Activated CD4-positive, alpha-beta T cell treated with anti-CD3 and anti-CD28 coated beads, Interleukin-2, amount 10 ng/mL, durations not matched to agents 24 days and 14 days (primary cell): Measurements from ENCODE around the gene LMF1. TPM values are rescaled to one million over a fixed set of nuclear protein-coding genes. Genes with fewer than 3 reads are reported as not detected.

ENCODE experiments used
- DNase-seq: peaks from one replicate; pipeline ENCODE4 v3.0.0; 2022
- H3K27ac Mint-ChIP-seq: one replicate; pipeline ENCODE4 v1.8.0; 2022; ENCODE audit warnings: mild to moderate bottlenecking, mixed read lengths
- H3K27me3 Mint-ChIP-seq: one replicate; pipeline ENCODE4 v1.8.0; 2022; ENCODE audit warnings: mixed read lengths
- H3K36me3 Mint-ChIP-seq: one replicate; pipeline ENCODE4 v1.8.0; 2022; ENCODE audit warnings: low read depth, mild to moderate bottlenecking, mixed read lengths
- H3K4me1 Mint-ChIP-seq: one replicate; pipeline ENCODE4 v1.8.0; 2021; ENCODE audit warnings: mixed read lengths
- H3K4me3 Mint-ChIP-seq: one replicate; pipeline ENCODE4 v1.8.0; 2022; ENCODE audit warnings: mild to moderate bottlenecking, moderate library complexity, mixed read lengths
- H3K9me3 Mint-ChIP-seq: one replicate; pipeline ENCODE4 v1.8.0; 2021; ENCODE audit warnings: mixed read lengths
- intact Hi-C: fragments of 100-400 bp; cut with micrococcal nuclease; formaldehyde crosslinking; loops from one replicate; pipeline ENCODE4 v1.15.1; 2023
- total RNA-seq: library from RNA; stranded (reverse); gene quantifications from 2 replicates; pipeline ENCODE4 v1.2.3, GENCODE V29; 2022

Gene LMF1
- total RNA-seq, 1 donor from 2014 or later = 11.9 TPM

GRCh38 chr16:899683-900060, 71.1 kb downstream of the LMF1 start:
- no peak for DNase-seq
- intact Hi-C loops = no loop called here
- Mint-ChIP-seq H3K4me1 (no peaks in the 10 kb centered on the region), H3K9me3 (no peaks in the 10 kb centered on the region), H3K27ac (no peak overlapping the region), H3K4me3 (no peak overlapping the region), H3K27me3 (no peaks in the 10 kb centered on the region), H3K36me3 (no peaks in the 10 kb centered on the region)

GRCh38 chr16:898761-899682, 71.8 kb downstream of the LMF1 start:
- Mint-ChIP-seq H3K4me3 (no peak overlapping the region), H3K9me3 (no peaks in the 10 kb centered on the region), H3K36me3 (no peaks in the 10 kb centered on the region), H3K4me1 (no peaks in the 10 kb centered on the region), H3K27ac (no peak overlapping the region), H3K27me3 (no peaks in the 10 kb centered on the region)
- intact Hi-C loops = no loop called here
- no peak for DNase-seq

DNA sequence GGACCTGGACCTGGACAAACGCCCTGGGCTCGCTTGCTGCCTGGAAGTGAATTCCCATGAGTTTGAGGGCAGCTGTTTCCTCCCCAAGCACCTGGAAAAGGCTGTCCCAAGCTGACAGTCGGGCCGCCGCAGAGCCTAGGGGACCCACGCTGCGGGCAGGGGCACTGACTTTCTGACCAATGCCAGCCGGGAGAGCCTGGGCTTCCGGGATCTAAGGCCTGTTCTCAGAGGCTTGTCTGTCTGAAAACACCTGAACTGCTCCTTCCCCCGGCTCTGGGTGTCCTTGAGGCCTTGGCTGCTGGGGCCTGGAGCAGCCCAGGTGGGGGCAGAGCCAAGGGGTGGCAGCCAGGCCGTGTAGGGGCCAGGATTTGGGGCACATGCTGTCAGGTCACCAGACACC, 72.6 kb downstream of the LMF1 start:
- DNase-seq = no peak
- intact Hi-C loops = no loop called here
- Mint-ChIP-seq H3K4me3 (no peak overlapping the region), H3K9me3 (no peaks in the 10 kb centered on the region), H3K27me3 (no peaks in the 10 kb centered on the region), H3K27ac (no peak overlapping the region), H3K4me1 (no peaks in the 10 kb centered on the region), H3K36me3 (no peaks in the 10 kb centered on the region)

DNA sequence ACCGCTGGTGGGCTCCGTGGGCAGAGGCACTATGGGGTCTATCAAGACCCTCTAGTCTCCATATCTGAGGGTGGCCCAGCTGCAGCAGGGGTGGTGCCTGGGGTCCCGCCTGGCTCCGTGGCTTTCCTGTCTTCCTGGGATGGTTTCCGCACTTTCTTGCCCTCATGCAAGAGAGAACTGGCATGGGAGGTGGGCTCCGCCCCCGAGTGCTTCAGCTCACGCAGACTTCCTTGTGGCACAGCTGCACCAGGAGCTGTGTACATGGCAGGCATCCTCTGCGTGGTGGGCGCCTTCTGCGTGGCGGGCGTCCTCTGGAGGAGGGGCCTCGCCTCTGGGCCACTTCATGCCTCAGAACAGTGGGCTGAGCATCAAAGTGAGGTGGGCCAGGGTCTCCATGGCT, 73.1 kb downstream of the LMF1 start:
- DNase-seq = no peak
- Mint-ChIP-seq H3K9me3 (no peaks in the 10 kb centered on the region), H3K4me3 (no peak overlapping the region), H3K4me1 (no peaks in the 10 kb centered on the region), H3K27ac (no peak overlapping the region), H3K36me3 (no peaks in the 10 kb centered on the region), H3K27me3 (no peaks in the 10 kb centered on the region)
- intact Hi-C loops = no loop called here

- no peaks in the 10 kb centered on the region for H3K27me3 Mint-ChIP-seq
- H3K4me1 Mint-ChIP-seq = no peaks in the 10 kb centered on the region
- intact Hi-C loops = no loop called here
- no peak for DNase-seq
- H3K9me3 Mint-ChIP-seq = no peaks in the 10 kb centered on the region
- H3K36me3 Mint-ChIP-seq = no peaks in the 10 kb centered on the region
- no peak overlapping the region for H3K4me3 Mint-ChIP-seq
- no peak overlapping the region for H3K27ac Mint-ChIP-seq
Observed at GRCh38 chr16:897200-897543, 73.6 kb downstream of the LMF1 start.

- H3K27me3 Mint-ChIP-seq = no peaks in the 10 kb centered on the region
- H3K4me3 Mint-ChIP-seq = no peak overlapping the region
- H3K36me3 Mint-ChIP-seq = no peaks in the 10 kb centered on the region
- H3K4me1 Mint-ChIP-seq = no peaks in the 10 kb centered on the region
- DNase-seq = no peak
- no peak overlapping the region for H3K27ac Mint-ChIP-seq
- intact Hi-C loops = no loop called here
- no peaks in the 10 kb centered on the region for H3K9me3 Mint-ChIP-seq
Observed at GRCh38 chr16:896261-897199, 74.3 kb downstream of the LMF1 start.

DNA sequence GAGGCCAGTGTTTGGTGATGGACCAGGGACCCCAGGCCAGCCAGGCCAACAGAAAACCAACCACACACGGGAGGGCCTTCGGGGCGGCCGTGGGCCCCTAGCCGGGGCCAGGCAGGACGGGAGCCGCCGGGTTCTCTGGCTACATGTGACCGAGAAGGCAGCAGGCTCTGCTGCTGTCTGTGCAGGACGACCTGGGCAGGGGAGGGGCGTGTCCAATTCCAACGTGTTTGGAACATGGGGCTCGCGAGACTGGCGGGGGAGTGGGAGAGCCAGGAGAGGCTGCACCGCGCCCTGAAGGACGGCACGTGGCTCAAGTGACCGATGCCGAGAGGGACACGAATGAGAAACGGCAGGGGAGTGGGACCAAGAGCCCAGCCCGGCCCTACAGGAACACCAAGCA, 75.4 kb downstream of the LMF1 start:
- no peak for DNase-seq
- intact Hi-C loops = no loop called here
- Mint-ChIP-seq H3K27ac (no peak overlapping the region), H3K36me3 (no peaks in the 10 kb centered on the region), H3K27me3 (no peaks in the 10 kb centered on the region), H3K4me1 (no peaks in the 10 kb centered on the region), H3K4me3 (no peak overlapping the region), H3K9me3 (no peaks in the 10 kb centered on the region)

- H3K9me3 Mint-ChIP-seq = no peaks in the 10 kb centered on the region
- no peaks in the 10 kb centered on the region for H3K4me1 Mint-ChIP-seq
- H3K27ac Mint-ChIP-seq = no peak overlapping the region
- H3K36me3 Mint-ChIP-seq = no peaks in the 10 kb centered on the region
- H3K4me3 Mint-ChIP-seq = no peak overlapping the region
- H3K27me3 Mint-ChIP-seq = no peaks in the 10 kb centered on the region
- DNase-seq = no peak
- intact Hi-C loops = no loop called here
Observed at GRCh38 chr16:894841-895240, 75.9 kb downstream of the LMF1 start.

- H3K27me3 Mint-ChIP-seq = no peaks in the 10 kb centered on the region
- H3K4me3 Mint-ChIP-seq = no peak overlapping the region
- H3K27ac Mint-ChIP-seq = no peak overlapping the region
- no peaks in the 10 kb centered on the region for H3K9me3 Mint-ChIP-seq
- H3K4me1 Mint-ChIP-seq = no peaks in the 10 kb centered on the region
- no peaks in the 10 kb centered on the region for H3K36me3 Mint-ChIP-seq
- DNase-seq = no peak
- intact Hi-C loops = no loop called here
Observed at GRCh38 chr16:894136-894535, 76.6 kb downstream of the LMF1 start.

GRCh38 chr16:893360-893759, 77.4 kb downstream of the LMF1 start:
- DNase-seq = no peak
- Mint-ChIP-seq H3K9me3 (no peaks in the 10 kb centered on the region), H3K27me3 (no peaks in the 10 kb centered on the region), H3K4me3 (no peak overlapping the region), H3K4me1 (no peaks in the 10 kb centered on the region), H3K27ac (no peak overlapping the region), H3K36me3 (no peaks in the 10 kb centered on the region)
- intact Hi-C loops = no loop called here

GRCh38 chr16:892536-893255, 78.1 kb downstream of the LMF1 start:
- no peak for DNase-seq
- no peaks in the 10 kb centered on the region for H3K9me3 Mint-ChIP-seq
- intact Hi-C loops = no loop called here
- no peaks in the 10 kb centered on the region for H3K27me3 Mint-ChIP-seq
- H3K4me3 Mint-ChIP-seq = no peak overlapping the region
- H3K36me3 Mint-ChIP-seq = no peaks in the 10 kb centered on the region
- H3K27ac Mint-ChIP-seq = no peak overlapping the region
- no peaks in the 10 kb centered on the region for H3K4me1 Mint-ChIP-seq

DNA sequence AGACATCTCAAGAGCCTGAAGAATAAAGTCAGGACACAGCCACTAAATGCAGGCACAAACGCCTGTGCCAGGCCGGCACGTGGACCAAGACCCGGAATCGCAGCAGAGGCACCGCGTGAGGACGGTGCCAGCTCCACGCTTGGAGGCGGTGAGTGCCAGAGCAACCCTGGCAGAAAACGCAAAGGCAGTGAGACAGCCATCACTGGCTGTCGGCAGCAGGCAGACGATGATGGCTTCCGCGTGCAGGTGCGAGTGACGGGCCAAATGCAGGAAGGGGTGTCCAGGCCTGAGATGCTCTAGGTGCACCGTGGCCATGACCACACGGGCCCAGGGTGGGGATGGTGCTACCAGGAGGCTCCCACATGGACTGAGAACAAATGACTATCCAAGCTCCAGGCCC, 78.8 kb downstream of the LMF1 start:
- no peak for DNase-seq
- H3K27me3 Mint-ChIP-seq = no peaks in the 10 kb centered on the region
- intact Hi-C loops = no loop called here
- H3K4me1 Mint-ChIP-seq = no peaks in the 10 kb centered on the region
- no peaks in the 10 kb centered on the region for H3K9me3 Mint-ChIP-seq
- H3K36me3 Mint-ChIP-seq = no peaks in the 10 kb centered on the region
- no peak overlapping the region for H3K27ac Mint-ChIP-seq
- H3K4me3 Mint-ChIP-seq = no peak overlapping the region

DNA sequence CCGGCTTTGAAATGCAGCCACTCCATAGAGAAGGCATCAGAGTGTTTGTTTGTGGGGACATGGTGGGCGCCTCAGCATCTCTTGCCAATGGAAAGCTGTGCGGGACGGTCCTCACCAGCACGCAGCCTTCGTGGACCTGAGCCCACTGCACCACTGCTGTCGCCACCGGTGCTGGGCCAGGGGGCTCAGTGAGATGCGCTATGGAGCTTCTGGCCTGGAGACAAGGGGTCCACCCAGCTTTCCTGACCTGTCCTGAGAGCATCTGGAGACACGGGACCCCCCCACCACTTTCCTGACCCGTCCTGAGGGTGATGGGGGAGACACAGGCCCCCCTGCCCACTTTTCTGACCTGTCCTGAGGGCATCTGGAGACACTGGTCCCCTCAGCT, 79.4 kb downstream of the LMF1 start:
- no peaks in the 10 kb centered on the region for H3K27me3 Mint-ChIP-seq
- DNase-seq = no peak
- no peaks in the 10 kb centered on the region for H3K4me1 Mint-ChIP-seq
- no peak overlapping the region for H3K27ac Mint-ChIP-seq
- H3K9me3 Mint-ChIP-seq = no peaks in the 10 kb centered on the region
- H3K36me3 Mint-ChIP-seq = no peaks in the 10 kb centered on the region
- no peak overlapping the region for H3K4me3 Mint-ChIP-seq
- intact Hi-C loops = no loop called here
